NCI-H2196 (cell line): ENCODE data around the gene GLI3.

ENCODE experiments used
- DNase-seq: peaks from one replicate; lab custom pipeline; 2025; ENCODE audit not compliant: unreplicated experiment; lab: John Stamatoyannopoulos, UW

Gene GLI3

GRCh38 chr7:42010751-42011150 lies 226.3 kb downstream of the GLI3 start:
- no peak for DNase-seq

GRCh38 chr7:42006801-42007513 lies 230.1 kb downstream of the GLI3 start:
- DNase-seq: no peak

- no peak for DNase-seq
Measured at GRCh38 chr7:42002654-42003053, 234.4 kb downstream of the GLI3 start.

- no peak for DNase-seq
Measured at GRCh38 chr7:41999736-42000283, 237.2 kb downstream of the GLI3 start.

GRCh38 chr7:41998041-41998440 lies 239.0 kb downstream of the GLI3 start:
- DNase-seq: no peak

GRCh38 chr7:41997151-41997550 lies 239.9 kb downstream of the GLI3 start:
- no peak for DNase-seq

- DNase-seq: no peak
Measured at GRCh38 chr7:41996381-41997035, 240.5 kb downstream of the GLI3 start.

- no peak for DNase-seq
Measured at GRCh38 chr7:41995632-41996271, 241.3 kb downstream of the GLI3 start.

- DNase-seq: no peak
Measured at GRCh38 chr7:41994746-41995110, 242.3 kb downstream of the GLI3 start.

GRCh38 chr7:41994036-41994745 lies 242.8 kb downstream of the GLI3 start:
- DNase-seq: no peak

- DNase-seq: no peak
Measured at GRCh38 chr7:41992881-41993867, 243.8 kb downstream of the GLI3 start.

GRCh38 chr7:41984888-41985287 lies 252.1 kb downstream of the GLI3 start:
- DNase-seq: no peak

- no peak for DNase-seq
Measured at GRCh38 chr7:41981046-41982040, 255.7 kb downstream of the GLI3 start.

- DNase-seq: no peak
Measured at GRCh38 chr7:41979834-41980307, 257.1 kb downstream of the GLI3 start.

GRCh38 chr7:41978858-41979257 lies 258.2 kb downstream of the GLI3 start:
- no peak for DNase-seq

GRCh38 chr7:41977661-41978060 lies 259.3 kb downstream of the GLI3 start:
- DNase-seq: no peak

GRCh38 chr7:41977151-41977651 lies 259.8 kb downstream of the GLI3 start:
- DNase-seq: no peak

GRCh38 chr7:41976411-41976810 lies 260.6 kb downstream of the GLI3 start:
- no peak for DNase-seq

- DNase-seq: no peak
Measured at GRCh38 chr7:41975849-41976248, 261.2 kb downstream of the GLI3 start.
